HEK293T (cell line): ENCODE data around the gene ALG10B.

Experiments used
- ARNT ChIP-seq: fragments of 450-650 bp; IDR thresholded peaks from 2 replicates; pipeline ENCODE4 v1.6.1; 2017; ENCODE audit warnings: mild to moderate bottlenecking
- BHLHE40 ChIP-seq: fragments of 450-650 bp; IDR thresholded peaks from 2 replicates; pipeline ENCODE4 v1.6.1; 2016; ENCODE audit warnings: mild to moderate bottlenecking, moderate library complexity, borderline replicate concordance
- CTBP1 ChIP-seq: fragments of 450-650 bp; IDR thresholded peaks from 2 replicates; pipeline ENCODE4 v1.6.1; 2016; ENCODE audit warnings: borderline replicate concordance
- FOXA1 ChIP-seq: fragments of 450-650 bp; IDR thresholded peaks from 2 replicates; pipeline ENCODE4 v1.6.1; 2016; ENCODE audit warnings: mild to moderate bottlenecking
- FOXK2 ChIP-seq: fragments of 450-650 bp; IDR thresholded peaks from 2 replicates; pipeline ENCODE4 v1.6.1; 2016; ENCODE audit warnings: mild to moderate bottlenecking
- FOXM1 ChIP-seq: fragments of 450-650 bp; IDR thresholded peaks from 2 replicates; pipeline ENCODE4 v1.6.1; 2017; ENCODE audit warnings: mild to moderate bottlenecking, borderline replicate concordance
- L3MBTL2 ChIP-seq: fragments of 450-650 bp; conservative IDR thresholded peaks from 2 replicates; pipeline ENCODE4 v1.6.1; 2016; ENCODE audit warnings: mild to moderate bottlenecking
- LEF1 ChIP-seq: fragments of 450-650 bp; IDR thresholded peaks from 2 replicates; pipeline ENCODE4 v1.6.1; 2017; ENCODE audit warnings: mild to moderate bottlenecking, borderline replicate concordance
- PKNOX1 ChIP-seq: fragments of 450-650 bp; IDR thresholded peaks from 2 replicates; pipeline ENCODE4 v1.6.1; 2016
- SP1 ChIP-seq: fragments of 450-650 bp; IDR thresholded peaks from 2 replicates; pipeline ENCODE4 v1.6.1; 2017
- SUZ12 ChIP-seq: fragments of 450-650 bp; IDR thresholded peaks from 2 replicates; pipeline ENCODE4 v1.6.1; 2016; ENCODE audit warnings: mild to moderate bottlenecking
- TARDBP ChIP-seq: fragments of 450-650 bp; IDR thresholded peaks from 2 replicates; pipeline ENCODE4 v1.6.1; 2016

GRCh38 chr12:38373784-38374183 lies 57.2 kb downstream of the ALG10B start:
- no peak for TF ChIP-seq ARNT
- TF ChIP-seq BHLHE40 = no peak
- no peak for TF ChIP-seq SP1
- TF ChIP-seq TARDBP = no peak
- no peak for TF ChIP-seq FOXM1
- TF ChIP-seq SUZ12 = no peak
- no peak for TF ChIP-seq FOXA1
- no peak for TF ChIP-seq CTBP1
- TF ChIP-seq PKNOX1 = no peak
- TF ChIP-seq FOXK2 = no peak
- no peak for TF ChIP-seq LEF1
- no peak for TF ChIP-seq L3MBTL2
